Measurements from ENCODE around the gene FBXL19.

DNA sequence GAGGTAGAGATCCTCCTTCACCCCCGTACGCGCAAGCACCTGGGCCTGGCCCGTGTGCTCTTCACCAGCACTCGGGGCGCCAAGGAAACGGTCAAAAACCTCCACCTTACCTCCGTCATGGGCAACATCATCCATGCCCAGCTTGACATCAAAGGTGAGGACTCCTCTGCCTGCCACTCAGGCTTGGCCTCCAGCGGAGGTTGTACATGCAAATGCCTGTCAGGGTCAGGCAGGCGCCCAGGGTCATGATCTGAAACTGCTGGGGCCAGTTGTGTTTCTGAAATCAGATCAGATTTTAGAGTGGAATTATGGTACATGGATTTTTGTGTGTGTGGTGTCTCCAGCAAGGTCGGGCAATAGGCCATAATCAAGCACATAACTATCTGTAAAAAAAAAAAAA is 38.0 kb downstream of the FBXL19 start:
- TF ChIP-seq, protein P1, sequence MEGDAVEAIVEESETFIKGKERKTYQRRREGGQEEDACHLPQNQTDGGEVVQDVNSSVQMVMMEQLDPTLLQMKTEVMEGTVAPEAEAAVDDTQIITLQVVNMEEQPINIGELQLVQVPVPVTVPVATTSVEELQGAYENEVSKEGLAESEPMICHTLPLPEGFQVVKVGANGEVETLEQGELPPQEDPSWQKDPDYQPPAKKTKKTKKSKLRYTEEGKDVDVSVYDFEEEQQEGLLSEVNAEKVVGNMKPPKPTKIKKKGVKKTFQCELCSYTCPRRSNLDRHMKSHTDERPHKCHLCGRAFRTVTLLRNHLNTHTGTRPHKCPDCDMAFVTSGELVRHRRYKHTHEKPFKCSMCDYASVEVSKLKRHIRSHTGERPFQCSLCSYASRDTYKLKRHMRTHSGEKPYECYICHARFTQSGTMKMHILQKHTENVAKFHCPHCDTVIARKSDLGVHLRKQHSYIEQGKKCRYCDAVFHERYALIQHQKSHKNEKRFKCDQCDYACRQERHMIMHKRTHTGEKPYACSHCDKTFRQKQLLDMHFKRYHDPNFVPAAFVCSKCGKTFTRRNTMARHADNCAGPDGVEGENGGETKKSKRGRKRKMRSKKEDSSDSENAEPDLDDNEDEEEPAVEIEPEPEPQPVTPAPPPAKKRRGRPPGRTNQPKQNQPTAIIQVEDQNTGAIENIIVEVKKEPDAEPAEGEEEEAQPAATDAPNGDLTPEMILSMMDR (IDR thresholded peaks at IDR 0.05; ENCODE audit: low read depth, low read length, poor library complexity, severe bottlenecking): no peak
- TF ChIP-seq EZH2phosphoT487 (IDR thresholded peaks at IDR 0.05; ENCODE audit: borderline replicate concordance, low read length): no peak

Data from DOHH2 (cell line).